GM21528 (cell line): ENCODE data around the gene HEMK1.

Experiments used
- ATAC-seq: cut with Tn5 transposase; IDR thresholded peaks from one replicate; pipeline ENCODE4 v1.9.1; 2021; ENCODE audit warnings: mild to moderate bottlenecking, moderate library complexity; ENCODE audit not compliant: unreplicated experiment, low FRiP score

Gene HEMK1

DNA sequence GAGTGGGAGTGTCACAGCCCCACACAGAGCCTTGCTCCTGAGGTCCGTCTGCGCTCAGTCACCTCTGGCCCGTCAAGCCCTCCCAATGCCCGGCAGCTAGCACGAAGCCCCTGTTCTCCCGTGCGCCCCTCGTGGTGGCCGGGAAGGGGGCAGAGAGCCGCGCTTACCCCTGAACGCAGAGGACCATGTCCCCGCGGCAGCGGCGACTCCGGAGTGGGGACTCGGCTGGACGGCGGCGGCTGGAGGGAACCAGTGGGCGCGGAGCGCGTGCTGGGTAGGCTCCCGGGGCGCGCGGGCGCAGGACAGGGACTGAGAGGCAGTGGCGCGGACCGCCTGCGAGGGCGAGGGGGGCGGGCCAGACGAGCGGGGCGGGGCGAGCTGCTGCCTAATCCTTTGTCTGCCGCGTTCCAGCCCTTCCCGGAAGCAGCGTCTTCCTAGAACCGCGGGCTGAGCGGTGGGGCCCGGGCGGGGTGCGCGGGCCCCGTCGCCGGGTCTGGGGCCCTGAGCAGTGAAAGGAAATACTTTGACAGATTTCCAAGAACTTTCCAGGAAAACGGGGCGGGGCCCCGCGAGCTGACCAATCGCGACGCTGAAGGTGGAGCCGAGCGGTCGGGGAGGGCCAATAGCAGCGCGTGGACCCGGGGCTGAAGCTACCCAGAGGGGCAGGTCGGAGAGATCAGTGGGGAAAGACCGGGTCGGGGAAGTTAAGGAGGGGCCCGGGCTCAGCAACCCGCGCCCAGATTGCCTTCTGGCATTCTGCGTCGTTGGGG, 42.3 kb downstream of the HEMK1 start, which contains the start of gene CISH:
CISH (minus strand) TSS at position 311 of the 770 bp plus-strand sequence; CDS start at position 187, 124 bp downstream.
- peak; percentile 68 for ATAC-seq

DNA sequence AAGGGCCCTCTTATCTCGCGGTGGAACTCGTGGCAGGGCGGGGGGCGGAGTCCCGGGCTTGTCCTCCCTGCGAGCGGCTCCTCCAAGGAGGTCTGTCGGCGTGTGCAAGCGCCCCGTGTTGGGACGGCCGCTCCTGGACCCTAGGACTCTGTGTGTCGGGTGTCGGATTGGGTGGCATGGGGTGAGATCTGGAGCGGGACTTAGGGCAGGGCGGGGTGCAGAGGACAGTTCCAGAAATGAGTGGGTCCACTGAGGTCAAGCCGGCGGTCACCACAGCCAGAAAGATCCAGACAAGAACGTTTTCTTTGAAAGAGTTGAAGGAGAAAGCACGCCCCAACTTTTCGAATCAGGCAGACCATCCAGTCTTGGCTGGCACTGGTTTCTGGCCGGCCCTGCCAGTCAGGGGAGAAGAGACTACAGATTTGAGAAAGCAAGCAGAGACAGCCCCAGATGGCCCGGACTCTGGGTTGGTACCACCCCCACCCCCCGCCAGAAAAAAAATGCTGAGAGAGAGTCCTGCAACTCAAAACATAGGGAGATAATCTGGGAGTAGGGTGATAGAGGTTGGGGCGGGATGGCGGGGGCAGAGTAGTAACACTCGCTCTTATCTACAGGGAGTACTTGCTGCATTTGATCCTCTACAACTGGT, 43.0 kb downstream of the HEMK1 start:
- ATAC-seq: no peak

DNA sequence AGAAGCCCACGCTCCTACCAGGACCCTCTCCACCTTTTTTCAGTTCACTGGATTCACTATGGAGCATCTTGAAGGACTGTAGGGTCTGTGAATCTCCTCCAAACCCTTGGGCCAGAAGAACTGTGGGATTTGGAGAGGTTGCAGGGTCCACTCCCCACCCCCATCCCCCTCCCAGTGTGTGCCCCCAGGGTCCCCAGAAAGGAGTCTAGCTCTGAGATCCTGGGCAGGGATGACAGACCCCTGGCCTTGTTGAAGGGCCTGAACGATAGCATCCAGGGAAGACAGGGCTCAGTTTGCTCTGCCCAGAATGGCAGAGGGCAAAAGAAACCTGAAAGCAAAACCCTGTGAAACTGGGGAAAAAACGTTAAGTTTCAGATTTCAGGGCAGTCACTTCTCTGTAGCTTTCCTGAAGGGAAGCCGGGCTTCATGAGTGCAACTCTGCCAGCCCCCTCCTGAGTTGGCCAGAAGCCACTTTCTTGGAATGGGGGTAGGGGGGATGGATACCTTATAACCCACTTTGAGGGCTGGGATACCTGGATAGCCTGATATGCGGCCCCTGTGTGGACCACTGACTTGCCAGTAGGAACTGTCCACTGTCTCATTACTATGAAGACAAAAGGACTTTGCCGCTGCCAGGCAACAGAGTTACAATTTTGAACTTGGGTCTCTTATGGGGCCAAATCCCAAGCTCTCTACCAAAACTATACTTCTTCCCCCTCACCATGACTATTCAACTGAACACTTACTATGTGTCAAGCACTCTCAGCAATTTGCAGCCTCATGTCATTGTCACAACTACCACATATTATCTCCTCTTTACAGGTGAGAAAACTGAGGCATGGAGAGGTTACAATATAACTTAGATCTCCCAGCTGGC, 43.9 kb downstream of the HEMK1 start:
- ATAC-seq: no peak

DNA sequence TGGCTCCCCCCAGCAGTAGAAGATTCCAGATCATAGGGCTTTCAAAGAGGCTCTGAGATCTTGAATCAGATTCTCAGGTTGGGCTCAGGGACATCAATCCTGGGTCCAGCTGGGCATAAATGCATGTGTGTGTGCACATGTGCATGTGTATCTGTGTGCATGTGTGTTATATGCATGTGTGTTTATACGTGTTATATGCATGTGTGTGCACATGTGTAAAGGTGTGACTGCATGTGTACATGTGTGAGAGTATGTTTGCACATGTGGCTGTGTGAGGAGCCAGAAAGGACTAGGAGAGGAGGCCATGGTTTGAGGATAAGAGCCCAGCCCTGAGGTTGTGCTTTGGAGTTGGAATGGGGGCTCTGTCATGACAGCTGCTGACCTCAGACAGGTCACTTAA, 45.9 kb downstream of the HEMK1 start:
- ATAC-seq: no peak

DNA sequence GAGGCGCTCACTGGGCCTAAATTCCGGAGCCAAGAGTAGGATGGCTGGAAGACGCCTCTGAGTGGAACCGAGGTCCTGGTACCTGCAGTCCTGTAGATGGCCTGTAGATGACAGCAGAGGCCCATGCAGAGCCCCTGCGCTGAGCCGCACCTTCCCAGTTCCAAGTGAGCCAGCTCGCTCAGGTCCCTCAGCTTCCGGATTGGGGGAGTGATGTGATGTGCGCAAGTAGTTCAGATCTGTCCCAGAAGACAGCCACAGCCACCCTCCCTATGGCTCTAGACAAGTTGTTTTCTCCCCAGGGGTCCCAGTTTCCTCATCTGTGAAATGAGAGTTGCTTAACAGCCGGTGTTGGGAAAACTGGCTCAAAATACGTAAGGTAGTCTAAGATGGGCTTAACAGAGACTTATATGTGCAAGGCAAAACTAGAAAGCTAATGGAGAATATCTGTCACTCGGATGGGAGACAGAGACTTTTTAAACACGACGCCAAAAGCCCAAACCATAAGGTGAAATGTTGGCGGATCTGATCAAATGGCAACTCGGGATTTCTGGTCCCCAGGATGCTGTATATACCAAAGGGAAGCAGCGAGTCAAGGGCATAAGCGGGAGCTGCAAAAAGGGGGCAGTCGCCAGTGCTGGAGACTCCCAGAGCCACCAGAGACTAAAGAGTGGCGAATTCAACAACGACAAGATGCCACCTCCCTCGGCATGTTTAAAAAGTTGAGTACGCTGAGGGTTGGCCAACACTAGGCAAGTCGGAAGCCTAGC, 46.9 kb downstream of the HEMK1 start:
- peak; percentile 29 for ATAC-seq

DNA sequence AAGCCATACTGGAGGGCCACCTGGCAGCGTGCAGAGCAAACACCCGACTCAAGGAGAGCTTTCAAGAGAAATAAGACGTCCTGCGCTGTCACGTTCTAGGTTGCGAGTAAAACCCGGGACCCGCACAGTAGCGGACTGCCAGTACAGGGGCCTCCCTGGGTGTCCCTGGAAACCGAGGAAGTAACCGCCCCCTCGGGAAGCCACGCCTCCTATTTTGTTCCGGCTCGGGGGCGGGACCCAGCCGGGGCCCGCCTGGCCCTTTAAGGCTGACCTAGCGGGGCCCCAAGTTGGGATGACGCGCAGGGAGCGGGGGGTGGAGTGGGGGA, 47.4 kb downstream of the HEMK1 start:
- peak; percentile 58 for ATAC-seq

DNA sequence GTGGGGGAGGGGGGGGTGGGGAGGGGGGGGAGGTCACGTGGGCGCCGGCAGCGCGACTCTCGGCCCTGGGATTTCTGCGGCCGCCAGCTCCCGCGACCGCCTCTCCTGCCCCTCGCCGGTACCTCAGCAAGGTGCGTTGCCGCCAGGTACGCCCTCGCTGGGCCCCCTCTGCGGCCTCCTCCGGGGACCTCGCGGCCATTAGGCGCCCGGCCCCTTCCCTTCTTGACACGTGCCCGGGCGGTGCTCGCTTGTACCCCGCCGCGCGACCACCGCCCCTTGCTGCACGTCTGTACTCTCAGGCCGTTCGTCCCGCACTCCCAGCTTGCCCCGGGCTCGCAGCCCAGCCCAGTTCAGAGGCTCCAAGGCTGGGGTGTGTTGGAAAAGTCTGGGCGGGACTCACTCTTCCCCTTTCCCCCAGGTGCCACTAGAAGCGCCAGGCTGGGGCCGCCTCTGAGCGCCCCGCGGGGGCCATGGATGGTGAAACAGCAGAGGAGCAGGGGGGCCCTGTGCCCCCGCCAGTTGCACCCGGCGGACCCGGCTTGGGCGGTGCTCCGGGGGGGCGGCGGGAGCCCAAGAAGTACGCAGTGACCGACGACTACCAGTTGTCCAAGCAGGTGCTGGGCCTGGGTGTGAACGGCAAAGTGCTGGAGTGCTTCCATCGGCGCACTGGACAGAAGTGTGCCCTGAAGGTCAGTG, 47.9 kb downstream of the HEMK1 start, which contains the start of gene MAPKAPK3:
MAPKAPK3 (plus strand) TSS at position 56 of the 696 bp plus-strand sequence; CDS start at position 471, 415 bp downstream.
- ATAC-seq: peak; percentile 19

DNA sequence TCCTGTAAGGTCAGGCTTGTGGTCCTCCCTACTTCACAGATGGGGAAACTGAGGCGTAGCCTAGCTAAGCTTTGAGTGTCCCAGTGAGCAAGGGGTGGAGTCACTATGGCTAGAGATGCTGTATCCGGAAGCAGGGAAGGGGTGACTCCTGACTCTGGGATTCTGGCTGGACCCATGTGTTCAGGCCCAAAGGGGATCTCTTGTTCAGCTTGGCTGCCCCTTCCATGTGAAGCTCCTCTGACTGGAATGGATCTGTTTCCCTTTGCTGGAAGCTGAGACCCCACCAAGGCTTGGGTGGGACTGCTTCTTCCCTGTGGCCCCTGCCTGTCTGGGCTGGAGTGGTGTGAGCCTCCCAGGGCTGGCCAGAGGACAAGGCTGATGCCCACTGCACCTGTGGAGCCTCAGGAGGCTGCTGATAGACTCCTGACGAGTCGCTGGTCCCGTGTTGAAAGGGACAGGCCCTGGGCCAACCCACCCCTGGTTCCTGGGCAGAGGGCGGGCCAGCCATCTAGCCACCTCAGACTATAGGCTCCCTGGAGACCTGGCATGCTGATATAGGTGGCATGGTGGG, 48.7 kb downstream of the HEMK1 start:
- ATAC-seq: no peak

DNA sequence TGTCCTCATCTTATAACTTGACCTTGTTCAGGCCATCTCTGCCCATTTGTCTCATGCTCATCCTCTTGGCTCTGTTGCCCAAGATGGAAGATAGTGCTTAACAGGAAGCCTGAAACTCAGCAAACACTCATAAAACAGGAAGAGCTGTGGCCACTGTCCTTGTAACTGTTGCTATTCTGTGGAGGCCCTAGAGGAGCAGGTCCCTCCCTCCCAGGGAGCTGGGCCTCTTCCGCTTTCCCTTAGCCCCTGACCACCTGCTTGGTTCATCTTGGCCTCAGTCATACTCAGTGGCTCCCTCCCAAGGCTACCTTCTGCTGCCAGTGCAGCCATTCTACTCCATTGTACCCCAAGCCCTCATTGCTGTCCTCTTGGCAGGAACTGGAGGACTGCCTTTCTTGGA, 51.1 kb downstream of the HEMK1 start:
- no peak for ATAC-seq

DNA sequence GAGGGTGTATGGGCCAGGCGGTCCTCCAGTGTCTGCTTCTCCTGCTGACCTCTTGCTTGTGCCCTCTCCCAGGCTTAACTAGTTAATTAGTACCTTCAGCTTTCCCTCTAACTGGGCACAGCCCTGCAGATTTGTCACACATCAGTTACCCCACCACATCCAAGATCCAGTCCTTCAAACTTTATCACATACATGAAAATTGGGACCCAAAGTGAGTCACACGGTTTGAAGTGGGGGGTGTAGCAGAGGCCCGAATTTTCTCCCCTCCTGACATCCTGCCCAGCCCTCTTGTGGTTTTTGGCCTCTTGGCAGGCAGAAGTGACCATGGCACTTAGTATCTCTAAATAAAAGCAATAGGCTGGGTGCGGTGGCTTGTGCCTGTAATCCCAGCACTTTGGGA, 51.5 kb downstream of the HEMK1 start:
- ATAC-seq: no peak

DNA sequence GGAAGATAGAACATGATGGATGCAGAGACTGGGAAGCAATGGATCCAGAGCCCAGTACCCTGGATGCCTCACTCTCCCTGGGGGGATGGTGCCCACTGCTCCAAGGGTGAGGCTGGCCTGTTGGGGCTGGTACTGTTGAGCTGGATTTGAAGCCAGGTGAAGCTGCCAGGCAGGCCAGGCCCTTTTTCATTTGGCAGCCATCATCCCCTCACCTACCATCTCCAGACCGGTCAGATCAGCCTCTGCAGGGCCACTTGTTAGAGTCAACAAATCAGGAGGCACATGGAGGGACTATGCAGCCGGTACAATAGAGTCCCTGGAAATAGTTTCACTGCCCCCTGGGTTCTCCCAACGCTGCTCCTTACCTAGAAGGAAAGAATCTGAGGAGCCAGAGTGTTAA, 53.6 kb downstream of the HEMK1 start:
- no peak for ATAC-seq

DNA sequence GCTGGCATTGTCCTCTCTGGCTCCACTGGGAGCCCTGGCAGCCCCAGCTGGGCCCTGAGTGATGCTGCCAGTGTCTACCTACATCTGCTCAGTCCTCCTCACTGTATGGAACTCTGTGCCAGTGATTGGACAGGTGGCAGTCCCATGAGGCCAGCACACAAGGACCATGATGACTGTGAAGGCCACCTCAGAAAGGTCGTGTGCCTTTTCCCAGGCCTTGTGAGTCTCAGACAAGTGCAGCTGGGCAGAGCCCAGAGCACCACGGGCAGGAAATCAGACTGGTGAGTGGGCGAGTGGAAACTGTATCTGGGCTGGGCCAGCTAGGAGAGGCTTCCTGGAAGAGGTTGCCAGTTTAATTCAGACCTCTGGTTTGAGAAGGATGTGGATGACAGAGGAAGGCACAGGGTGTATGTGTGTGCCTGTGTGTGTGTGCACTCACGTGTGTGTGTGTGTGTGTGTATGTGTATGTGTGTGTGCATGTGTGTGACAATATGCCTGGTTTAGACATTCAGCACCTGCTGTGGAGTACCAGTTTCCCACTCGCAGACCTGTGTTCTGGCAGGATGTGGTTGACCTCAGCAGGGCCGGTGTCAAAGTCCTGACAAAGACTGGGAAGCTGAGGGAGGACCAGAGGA, 54.6 kb downstream of the HEMK1 start:
- ATAC-seq: peak; percentile 49

DNA sequence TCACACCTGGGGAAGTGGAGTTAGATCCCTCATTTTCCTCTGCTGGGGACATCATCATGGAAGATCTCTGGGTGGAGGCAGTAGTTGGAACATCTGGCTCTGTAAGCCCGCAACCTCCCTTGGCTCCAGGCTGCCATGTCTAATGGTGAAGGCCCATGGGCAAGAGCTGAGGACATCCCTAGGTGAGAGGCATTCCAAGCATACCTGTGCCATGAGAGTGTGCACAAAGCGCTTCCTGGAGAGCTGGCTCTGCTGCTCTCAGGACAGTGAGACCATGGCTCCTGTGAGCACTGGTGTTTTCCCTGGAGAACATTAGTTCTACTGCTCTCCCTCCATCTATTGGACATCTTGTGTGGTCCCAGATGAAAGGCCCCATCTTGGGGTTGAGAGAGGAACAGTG, 55.3 kb downstream of the HEMK1 start:
- ATAC-seq: no peak

DNA sequence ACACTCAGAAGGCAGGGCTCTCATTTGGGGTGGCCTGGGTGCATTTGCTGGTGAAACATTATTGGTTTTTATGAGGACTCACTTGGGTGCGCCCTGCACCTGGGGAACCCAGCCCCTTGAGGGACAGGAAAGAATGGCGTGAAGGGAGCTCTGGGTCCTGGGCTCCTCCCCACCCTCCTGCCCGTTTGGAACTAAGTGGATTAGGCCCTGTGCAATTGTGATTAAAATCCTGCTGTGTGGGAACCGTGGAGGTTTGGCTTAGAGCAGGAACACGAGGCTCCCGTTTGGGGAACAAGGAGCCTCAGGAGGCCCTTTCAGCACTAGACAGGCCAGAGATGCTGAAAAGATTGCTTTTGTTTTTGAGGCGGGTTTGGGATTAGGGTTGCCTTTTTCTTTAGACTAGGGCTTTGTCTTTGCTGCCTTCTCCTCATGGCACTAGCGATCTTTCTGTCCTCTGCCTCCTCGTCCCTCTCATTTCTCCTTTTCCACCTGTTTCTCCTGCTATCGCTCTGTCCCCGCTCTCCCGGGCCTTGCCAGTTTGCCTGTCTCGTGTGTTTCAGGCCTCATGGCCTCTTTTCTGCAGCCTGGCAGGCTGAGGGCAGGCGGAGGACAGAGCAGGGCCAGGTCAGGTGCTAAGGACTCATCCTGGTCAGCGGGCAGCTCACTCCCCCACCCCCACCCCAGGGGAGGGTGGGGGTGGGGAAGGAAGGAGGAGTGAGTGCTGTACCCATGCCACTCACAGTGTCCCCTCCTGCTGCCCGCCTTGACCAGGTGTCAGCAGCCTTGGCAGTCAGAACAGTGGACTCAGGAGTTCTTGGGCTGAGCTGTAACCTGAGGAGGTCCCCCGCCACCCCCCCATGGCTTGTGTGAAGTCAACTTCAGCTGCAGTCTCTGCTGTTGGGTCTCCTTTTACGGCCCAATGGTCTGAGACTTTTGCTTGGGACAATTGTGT, 56.2 kb downstream of the HEMK1 start:
- ATAC-seq: no peak

DNA sequence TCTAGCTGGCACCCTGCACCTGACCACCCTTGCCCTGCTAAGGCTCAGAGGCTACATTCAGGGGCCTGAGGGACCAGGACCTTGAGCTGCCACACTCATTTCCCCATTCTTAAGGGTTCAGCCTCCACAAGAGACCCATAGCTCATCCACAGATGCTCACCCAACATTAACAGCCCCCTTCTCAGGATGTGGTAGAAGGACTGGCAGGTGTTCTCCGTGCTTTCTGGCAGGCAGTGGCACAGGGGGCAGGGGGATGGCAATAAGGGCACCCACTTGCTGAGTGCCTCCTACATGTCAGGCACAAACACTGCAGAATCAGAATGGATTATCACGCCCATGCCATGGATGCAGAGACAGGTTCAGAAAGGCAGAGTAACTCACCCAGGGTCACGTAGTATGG, 57.1 kb downstream of the HEMK1 start:
- no peak for ATAC-seq

DNA sequence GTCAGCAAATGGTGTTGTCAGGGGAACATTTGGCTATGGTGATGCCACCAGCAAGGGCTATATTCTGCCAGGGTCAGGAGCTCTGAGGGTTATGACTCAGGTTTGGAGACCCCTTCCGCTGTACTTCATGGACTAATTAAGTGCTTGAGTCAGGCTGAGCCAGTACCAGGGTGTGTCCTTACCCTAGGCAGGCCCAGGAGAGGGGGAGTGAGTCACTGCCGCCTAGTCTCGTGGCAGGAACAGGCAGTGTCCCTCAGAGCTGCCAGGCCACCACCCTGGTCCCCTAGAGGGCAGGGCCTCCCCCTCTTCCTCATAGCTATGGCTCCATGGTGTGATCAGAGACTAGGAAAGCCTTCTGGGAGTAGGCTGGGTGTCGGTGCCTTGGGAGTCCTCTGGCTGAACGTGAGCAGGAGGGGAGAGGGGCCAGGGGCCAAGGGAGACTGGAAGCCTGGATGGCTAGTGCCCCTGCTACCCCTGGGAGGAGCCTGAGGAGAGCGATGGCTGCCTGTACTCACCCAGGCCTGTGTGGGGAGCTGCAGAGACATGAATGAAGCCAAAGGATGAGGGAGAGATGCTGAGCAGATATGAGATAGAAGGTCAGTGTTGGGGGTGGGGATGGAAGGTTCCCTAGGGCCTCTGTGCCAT, 58.2 kb downstream of the HEMK1 start:
- no peak for ATAC-seq

DNA sequence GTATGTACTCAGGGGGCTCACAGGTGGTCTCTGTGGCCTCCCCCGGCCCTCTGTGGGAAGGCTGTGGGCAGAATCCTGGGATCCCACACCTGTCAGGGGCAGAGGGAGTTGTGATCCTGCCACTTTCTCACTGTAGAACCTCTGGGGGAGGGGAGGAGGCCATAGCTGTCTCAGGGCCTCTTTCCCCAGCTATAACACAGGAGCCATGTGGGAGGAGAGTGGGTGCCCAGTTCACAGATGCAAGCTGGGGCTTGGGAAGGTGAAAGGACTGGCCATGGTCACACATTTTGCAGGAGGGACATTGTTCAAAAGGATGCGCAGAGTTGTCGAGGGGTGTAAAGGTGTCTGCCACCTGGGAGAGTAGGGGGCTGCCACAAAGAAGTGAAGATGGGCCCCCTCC, 59.3 kb downstream of the HEMK1 start:
- no peak for ATAC-seq
